Hippocampal formation (tissue), 2 donors: ENCODE measurements around the gene CALML5.

ENCODE experiments used
- DNase-seq, 2 donors: peaks; one replicate each; lab custom pipeline; 2025; lab: John Stamatoyannopoulos, UW

Gene CALML5

GRCh38 chr10:5499493-5500140, at the start of gene CALML5:
Gene CALML5, minus strand, starts transcription at chr10:5499570. Its CDS starts 132 bp downstream, at chr10:5499438.
- DNase-seq, result no peak

- no peak for DNase-seq
These were observed 48.7 kb upstream of the CALML5 start for GRCh38 chr10:5547931-5548660.

GRCh38 chr10:5547681-5547930, 48.2 kb upstream of the CALML5 start:
- no peak for DNase-seq

GRCh38 chr10:5546891-5547680, 47.7 kb upstream of the CALML5 start:
- DNase-seq, result no peak

GRCh38 chr10:5545778-5546710, 46.7 kb upstream of the CALML5 start:
- no peak for DNase-seq

GRCh38 chr10:5545426-5545777, 46.0 kb upstream of the CALML5 start:
- no peak for DNase-seq

- DNase-seq, result no peak
These were observed 45.6 kb upstream of the CALML5 start for GRCh38 chr10:5545011-5545410.

- DNase-seq, result no peak
These were observed 44.9 kb upstream of the CALML5 start for GRCh38 chr10:5544216-5544805.

- DNase-seq, result no peak
These were observed 44.3 kb upstream of the CALML5 start for GRCh38 chr10:5543623-5544022.

GRCh38 chr10:5542100-5542499, 42.7 kb upstream of the CALML5 start:
- no peak for DNase-seq

- no peak for DNase-seq
These were observed 41.5 kb upstream of the CALML5 start for GRCh38 chr10:5540891-5541290.

- no peak for DNase-seq
These were observed 40.7 kb upstream of the CALML5 start for GRCh38 chr10:5540080-5540479.

- no peak for DNase-seq
These were observed 39.7 kb upstream of the CALML5 start for GRCh38 chr10:5538892-5539651.

GRCh38 chr10:5538446-5538845, 39.1 kb upstream of the CALML5 start:
- DNase-seq, result no peak

GRCh38 chr10:5537684-5538083, 38.3 kb upstream of the CALML5 start:
- no peak for DNase-seq

- no peak for DNase-seq
These were observed 37.2 kb upstream of the CALML5 start for GRCh38 chr10:5536486-5537081.

GRCh38 chr10:5534880-5535856, 35.8 kb upstream of the CALML5 start:
- no peak for DNase-seq

- DNase-seq, result no peak
These were observed 34.9 kb upstream of the CALML5 start for GRCh38 chr10:5534051-5534821.
